NCI-H345 treated with DMSO at 0.1 percent for 48 hours (cell line): Measurements from ENCODE around the gene OR10G7.
"Not testable (repeated sequence)": the region's sequence is repeated elsewhere in the genome, so short reads cannot be mapped to it uniquely, and the experiment has no call there.

Experiments
- DNase-seq: peaks from one replicate; lab custom pipeline; 2025; ENCODE audit not compliant: unreplicated experiment; lab: John Stamatoyannopoulos, UW

Gene OR10G7

GRCh38 chr11:124043420-124043819 is 2.3 kb upstream of the OR10G7 start:
- no peak for DNase-seq

GRCh38 chr11:124039557-124039956 is 1.6 kb downstream of the OR10G7 start:
- no peak for DNase-seq

GRCh38 chr11:124036666-124037065 is 4.5 kb downstream of the OR10G7 start:
- no peak for DNase-seq

- no peak for DNase-seq
These were observed 14.6 kb downstream of the OR10G7 start, which contains the start of gene OR10G8 for GRCh38 chr11:124026498-124026897. Gene OR10G8 (plus strand): TSS chr11:124026798. CDS start chr11:124029623, 2,825 bp downstream.

- not testable (repeated sequence) for DNase-seq
These were observed 25.3 kb downstream of the OR10G7 start for GRCh38 chr11:124015837-124016236.

- DNase-seq = no peak
These were observed 28.4 kb downstream of the OR10G7 start, which contains the start of gene OR10G4 for GRCh38 chr11:124012697-124013096. Gene OR10G4 (plus strand): TSS chr11:124012997. CDS start chr11:124015575, 2,578 bp downstream.

GRCh38 chr11:123995119-123995518 is 46.0 kb downstream of the OR10G7 start, which contains the start of gene OR10G6:
Gene OR10G6 (minus strand): TSS chr11:123995161. CDS start chr11:123995161, 0 bp downstream.
- DNase-seq = no peak
